ENCODE data around the gene RRAD. TPM values are rescaled to one million over a fixed set of nuclear protein-coding genes. Genes with fewer than 3 reads are reported as not detected.

Gene RRAD
- total RNA-seq, 1 donor from 2014 or later, result 0.24 TPM

DNA sequence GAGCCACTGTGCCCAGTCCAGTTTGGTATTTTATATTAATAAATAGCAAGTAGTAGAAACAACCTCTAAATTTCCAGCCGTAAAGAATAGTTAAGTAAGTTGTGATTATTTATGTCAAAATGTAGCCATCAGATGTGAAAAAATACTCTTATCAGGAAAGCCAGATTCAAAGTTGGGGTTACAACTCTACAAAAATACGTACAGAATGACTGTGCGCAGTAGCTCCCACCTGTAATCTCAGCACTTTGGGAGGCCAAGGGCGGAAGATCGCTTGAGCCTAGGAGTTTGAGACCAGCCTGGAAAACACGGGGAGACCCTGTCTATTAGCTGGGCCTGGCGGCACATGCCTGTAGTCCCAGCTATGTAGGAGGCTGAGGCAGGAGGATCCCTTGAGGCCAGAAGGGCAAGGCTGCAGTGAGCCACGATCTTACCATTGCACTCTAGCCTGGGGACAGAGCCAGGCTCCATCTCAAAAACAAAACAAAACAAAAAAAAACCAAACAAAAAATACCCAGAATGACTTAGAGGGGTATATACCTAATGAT, 43.3 kb downstream of the RRAD start:
- no peak overlapping the region for H3K27ac ChIP-seq
- peaks cover 25% of the 10 kb centered on the region for H4K20me1 ChIP-seq (ENCODE audit: low read depth)
- TF ChIP-seq, protein P1, sequence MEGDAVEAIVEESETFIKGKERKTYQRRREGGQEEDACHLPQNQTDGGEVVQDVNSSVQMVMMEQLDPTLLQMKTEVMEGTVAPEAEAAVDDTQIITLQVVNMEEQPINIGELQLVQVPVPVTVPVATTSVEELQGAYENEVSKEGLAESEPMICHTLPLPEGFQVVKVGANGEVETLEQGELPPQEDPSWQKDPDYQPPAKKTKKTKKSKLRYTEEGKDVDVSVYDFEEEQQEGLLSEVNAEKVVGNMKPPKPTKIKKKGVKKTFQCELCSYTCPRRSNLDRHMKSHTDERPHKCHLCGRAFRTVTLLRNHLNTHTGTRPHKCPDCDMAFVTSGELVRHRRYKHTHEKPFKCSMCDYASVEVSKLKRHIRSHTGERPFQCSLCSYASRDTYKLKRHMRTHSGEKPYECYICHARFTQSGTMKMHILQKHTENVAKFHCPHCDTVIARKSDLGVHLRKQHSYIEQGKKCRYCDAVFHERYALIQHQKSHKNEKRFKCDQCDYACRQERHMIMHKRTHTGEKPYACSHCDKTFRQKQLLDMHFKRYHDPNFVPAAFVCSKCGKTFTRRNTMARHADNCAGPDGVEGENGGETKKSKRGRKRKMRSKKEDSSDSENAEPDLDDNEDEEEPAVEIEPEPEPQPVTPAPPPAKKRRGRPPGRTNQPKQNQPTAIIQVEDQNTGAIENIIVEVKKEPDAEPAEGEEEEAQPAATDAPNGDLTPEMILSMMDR (IDR thresholded peaks at IDR 0.05), result no peak
- no peak for TF ChIP-seq EZH2 (IDR thresholded peaks at IDR 0.05)
- no peak for TF ChIP-seq EZH2phosphoT487 (IDR thresholded peaks at IDR 0.05)
- H3K27me3 ChIP-seq, result peaks cover 10% of the 10 kb centered on the region
- peaks cover 13% of the 10 kb centered on the region for H3K4me1 Mint-ChIP-seq
- H3K9me3 ChIP-seq (ENCODE audit: low read depth), result no peaks in the 10 kb centered on the region
- H3F3A ChIP-seq (ENCODE audit: low read depth), result peaks cover 4% of the 10 kb centered on the region
- DNase-seq (ENCODE audit: low spot score), result no peak
- peak overlapping the region; percentile 97 for H3K4me3 Mint-ChIP-seq
- H3K4me1 ChIP-seq, result peaks cover 4% of the 10 kb centered on the region
- no peak overlapping the region for H2AFZ ChIP-seq (replicated peaks)
- H3K4me3 ChIP-seq, result no peak overlapping the region
- H3K9me3 Mint-ChIP-seq, result no peaks in the 10 kb centered on the region
- H3K4me2 ChIP-seq, result peak overlapping the region; percentile 83
- peaks cover 4% of the 10 kb centered on the region for H3K27me3 Mint-ChIP-seq (ENCODE audit: insufficient read depth, low read depth)
- no peak overlapping the region for H3K27ac Mint-ChIP-seq
- peaks cover 18% of the 10 kb centered on the region for H3K36me3 Mint-ChIP-seq
- peaks cover 15% of the 10 kb centered on the region for H3K79me2 ChIP-seq (ENCODE audit: low read depth)
- no peak overlapping the region for H3K9ac ChIP-seq
- H3K36me3 ChIP-seq, result no peaks in the 10 kb centered on the region

DNA sequence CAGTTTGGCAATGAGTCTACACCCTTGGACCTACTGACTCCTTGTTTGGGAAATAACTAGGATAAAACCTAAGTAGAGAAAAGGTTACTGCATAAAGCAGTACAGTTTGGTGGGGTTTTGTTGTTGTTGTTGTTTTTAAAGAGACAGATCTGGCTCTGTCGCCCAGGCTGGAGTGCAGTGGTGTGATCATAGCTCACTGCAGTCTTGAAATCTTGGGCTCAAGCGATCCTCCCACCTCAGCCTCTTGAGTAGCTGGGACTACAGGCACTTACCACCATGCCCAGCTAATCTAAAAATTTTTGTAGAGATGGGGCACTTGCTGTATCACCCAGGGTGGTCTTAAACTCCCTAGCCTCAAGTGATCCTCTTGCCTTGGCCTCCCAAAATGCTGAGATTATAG, 43.8 kb downstream of the RRAD start:
- H3K79me2 ChIP-seq (ENCODE audit: low read depth), result peaks cover 15% of the 10 kb centered on the region
- H3K27ac ChIP-seq, result no peak overlapping the region
- H3K4me2 ChIP-seq, result peak overlapping the region; percentile 83
- no peaks in the 10 kb centered on the region for H3K36me3 ChIP-seq
- TF ChIP-seq EZH2 (IDR thresholded peaks at IDR 0.05) (no peak), EZH2phosphoT487 (IDR thresholded peaks at IDR 0.05) (no peak)
- TF ChIP-seq, protein P1 (IDR thresholded peaks at IDR 0.05), result no peak
- peak overlapping the region; percentile 62 for H3K4me3 ChIP-seq
- no peak for DNase-seq (ENCODE audit: low spot score)
- H3K27me3 ChIP-seq, result peaks cover 10% of the 10 kb centered on the region
- no peak overlapping the region for H2AFZ ChIP-seq (replicated peaks)
- H3K4me3 Mint-ChIP-seq, result peak overlapping the region; percentile 97
- peaks cover 4% of the 10 kb centered on the region for H3K4me1 ChIP-seq
- peaks cover 21% of the 10 kb centered on the region for H4K20me1 ChIP-seq (ENCODE audit: low read depth)
- H3K9ac ChIP-seq, result no peak overlapping the region
- H3K27ac Mint-ChIP-seq, result no peak overlapping the region
- peaks cover 14% of the 10 kb centered on the region for H3K36me3 Mint-ChIP-seq
- no peaks in the 10 kb centered on the region for H3K9me3 Mint-ChIP-seq
- H3K4me1 Mint-ChIP-seq, result peaks cover 13% of the 10 kb centered on the region
- peaks cover 4% of the 10 kb centered on the region for H3K27me3 Mint-ChIP-seq (ENCODE audit: insufficient read depth, low read depth)
- H3K9me3 ChIP-seq (ENCODE audit: low read depth), result no peaks in the 10 kb centered on the region
- H3F3A ChIP-seq (ENCODE audit: low read depth), result peaks cover 4% of the 10 kb centered on the region

DNA sequence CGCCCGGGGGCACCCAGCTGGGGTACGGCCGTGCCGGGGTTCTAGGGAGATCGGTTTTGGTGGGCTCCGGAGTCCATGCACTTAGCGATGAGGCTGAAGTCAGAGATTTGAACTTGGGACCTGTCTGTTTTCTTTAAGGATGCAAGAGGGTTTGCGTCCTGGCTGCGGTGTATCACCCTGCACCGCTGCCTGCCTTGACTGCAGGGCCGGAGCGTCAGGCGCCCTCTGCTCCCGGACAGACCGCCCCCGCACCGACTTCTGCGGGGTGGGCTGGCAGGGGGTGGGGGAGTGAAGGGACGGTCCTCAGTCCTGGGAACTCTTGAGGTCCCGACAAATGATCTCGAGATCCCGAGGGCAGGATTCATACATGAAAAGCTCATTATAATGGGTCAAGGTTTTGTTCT, 44.3 kb downstream of the RRAD start:
- H3F3A ChIP-seq (ENCODE audit: low read depth), result peaks cover 4% of the 10 kb centered on the region
- no peaks in the 10 kb centered on the region for H3K9me3 ChIP-seq (ENCODE audit: low read depth)
- H3K36me3 ChIP-seq, result no peaks in the 10 kb centered on the region
- peaks cover 13% of the 10 kb centered on the region for H3K36me3 Mint-ChIP-seq
- DNase-seq (ENCODE audit: low spot score), result peak; percentile 47
- peaks cover 18% of the 10 kb centered on the region for H4K20me1 ChIP-seq (ENCODE audit: low read depth)
- no peak overlapping the region for H3K27ac ChIP-seq
- no peak overlapping the region for H3K9ac ChIP-seq
- H3K4me1 ChIP-seq, result peaks cover 4% of the 10 kb centered on the region
- TF ChIP-seq EZH2phosphoT487 (IDR thresholded peaks at IDR 0.05) (no peak), EZH2 (IDR thresholded peaks at IDR 0.05) (peak; percentile 49)
- peak overlapping the region; percentile 62 for H3K4me3 ChIP-seq
- peaks cover 15% of the 10 kb centered on the region for H3K79me2 ChIP-seq (ENCODE audit: low read depth)
- H3K27me3 ChIP-seq, result peaks cover 10% of the 10 kb centered on the region
- peak overlapping the region; percentile 83 for H3K4me2 ChIP-seq
- no peak overlapping the region for H3K27ac Mint-ChIP-seq
- peaks cover 15% of the 10 kb centered on the region for H3K4me1 Mint-ChIP-seq
- peaks cover 4% of the 10 kb centered on the region for H3K27me3 Mint-ChIP-seq (ENCODE audit: insufficient read depth, low read depth)
- H3K9me3 Mint-ChIP-seq, result no peaks in the 10 kb centered on the region
- peak overlapping the region; percentile 52 for H2AFZ ChIP-seq (replicated peaks)
- peak overlapping the region; percentile 97 for H3K4me3 Mint-ChIP-seq

DNA sequence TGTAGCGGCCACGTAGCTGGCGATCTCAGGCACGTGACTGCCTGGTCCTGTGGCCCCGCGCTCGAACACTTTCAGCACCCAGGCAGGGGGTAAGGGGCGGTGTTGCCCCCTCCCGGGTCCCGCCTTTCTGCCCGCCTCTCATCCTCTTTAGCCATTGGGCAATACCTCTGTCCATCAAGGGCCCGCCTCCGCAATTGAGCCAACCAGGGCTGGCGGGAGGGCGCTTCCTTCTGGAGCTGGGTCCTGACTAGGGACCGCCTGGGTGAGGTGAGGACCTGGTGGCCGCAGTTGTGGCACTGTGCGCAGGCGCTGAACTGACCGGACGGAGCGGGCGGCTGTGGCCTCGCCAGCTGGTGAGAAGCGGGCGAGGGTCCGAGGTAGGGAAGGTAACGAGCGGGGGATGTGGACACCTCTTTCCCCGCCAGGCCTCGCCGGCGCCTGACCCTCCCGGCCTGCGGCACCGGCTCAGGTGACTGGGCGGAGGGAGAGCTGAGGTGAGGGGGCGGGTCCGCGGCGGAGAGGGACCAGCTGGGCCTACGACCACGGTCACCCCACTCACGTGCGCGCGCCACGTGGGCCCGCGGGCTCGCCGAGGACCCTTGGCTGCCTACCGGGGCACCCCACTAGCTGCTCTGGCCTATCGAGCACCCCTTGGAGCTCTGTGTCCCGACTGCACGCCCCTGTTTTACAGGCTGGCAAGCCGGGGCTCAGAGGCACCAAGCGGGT, 44.9 kb downstream of the RRAD start, which contains the start of gene PDP2:
TSS of gene PDP2 (plus strand) at position 228 of the 726 bp plus-strand sequence. CDS start 3,770 bp downstream, outside the sequence.
- H3K4me2 ChIP-seq, result peak within 1 kb of the TSS; percentile 83
- no peak within 1 kb of the TSS for H3K27ac ChIP-seq
- peaks cover 4% of the 10 kb centered on the region for H3K27me3 Mint-ChIP-seq (ENCODE audit: insufficient read depth, low read depth)

More for the DNA sequence above, 44.9 kb downstream of the RRAD start, which contains the start of gene PDP2:
- H3K9ac ChIP-seq, result no peak within 1 kb of the TSS
- TF ChIP-seq EZH2phosphoT487 (IDR thresholded peaks at IDR 0.05) (no peak), EZH2 (IDR thresholded peaks at IDR 0.05) (no peak)
- TF ChIP-seq, protein P1 (IDR thresholded peaks at IDR 0.05), result no peak
- DNase-seq (ENCODE audit: low spot score), result peak; percentile 97
- peaks cover 15% of the 10 kb centered on the region for H3K79me2 ChIP-seq (ENCODE audit: low read depth)
- H3F3A ChIP-seq (ENCODE audit: low read depth), result peaks cover 4% of the 10 kb centered on the region
- peak within 1 kb of the TSS; percentile 62 for H3K4me3 ChIP-seq
- Mint-ChIP-seq H3K4me1 (peaks cover 17% of the 10 kb centered on the region), H3K9me3 (no peaks in the 10 kb centered on the region), H3K27ac (peak within 1 kb of the TSS; percentile 66), H3K4me3 (peak within 1 kb of the TSS; percentile 97), H3K36me3 (peaks cover 9% of the 10 kb centered on the region)
- no peaks in the 10 kb centered on the region for H3K9me3 ChIP-seq (ENCODE audit: low read depth)
- no peaks in the 10 kb centered on the region for H3K36me3 ChIP-seq
- H3K4me1 ChIP-seq, result peaks cover 4% of the 10 kb centered on the region
- H2AFZ ChIP-seq (replicated peaks), result peak within 1 kb of the TSS; percentile 52
- peaks cover 14% of the 10 kb centered on the region for H4K20me1 ChIP-seq (ENCODE audit: low read depth)
- H3K27me3 ChIP-seq, result peaks cover 10% of the 10 kb centered on the region

Data from neural progenitor cell (in vitro differentiated cells).